ENCODE results near the gene KRTAP5-7.
"Not testable (repeated sequence)": the region's sequence is repeated elsewhere in the genome, so short reads cannot be mapped to it uniquely, and the experiment has no call there.

Gene KRTAP5-7

GRCh38 chr11:71564430-71564829, 37.4 kb downstream of the KRTAP5-7 start:
- DNase-seq, result no peak

GRCh38 chr11:71565263-71565662, 38.2 kb downstream of the KRTAP5-7 start, which contains the start of gene KRTAP5-10:
TSS of gene KRTAP5-10 (plus strand) at chr11:71565563. CDS start at chr11:71565588, 25 bp downstream.
- no peak for DNase-seq

- no peak for DNase-seq
These were observed 39.1 kb downstream of the KRTAP5-7 start for GRCh38 chr11:71566081-71566620.

GRCh38 chr11:71566626-71567599, 39.8 kb downstream of the KRTAP5-7 start:
- not testable (repeated sequence) for DNase-seq

GRCh38 chr11:71567633-71568032, 40.6 kb downstream of the KRTAP5-7 start:
- not testable (repeated sequence) for DNase-seq

- DNase-seq, result no peak
These were observed 41.8 kb downstream of the KRTAP5-7 start for GRCh38 chr11:71568704-71569349.

GRCh38 chr11:71571101-71571850, 44.2 kb downstream of the KRTAP5-7 start:
- not testable (repeated sequence) for DNase-seq

- DNase-seq, result no peak
These were observed 45.7 kb downstream of the KRTAP5-7 start for GRCh38 chr11:71572811-71573210.

- DNase-seq, result no peak
These were observed 47.4 kb downstream of the KRTAP5-7 start for GRCh38 chr11:71574418-71574817.

- DNase-seq, result no peak
These were observed 48.8 kb downstream of the KRTAP5-7 start for GRCh38 chr11:71575723-71576424.

- DNase-seq, result not testable (repeated sequence)
These were observed 49.8 kb downstream of the KRTAP5-7 start for GRCh38 chr11:71576688-71577465.

- no peak for DNase-seq
These were observed 50.5 kb downstream of the KRTAP5-7 start for GRCh38 chr11:71577469-71578004.
